HG02642 (cell line): Measurements from ENCODE around the gene CRADD.

Source experiments
- ATAC-seq: cut with Tn5 transposase; IDR thresholded peaks from one replicate; pipeline ENCODE4 v1.9.1; 2021; ENCODE audit warnings: mild to moderate bottlenecking; ENCODE audit not compliant: unreplicated experiment, poor library complexity

Gene CRADD

DNA sequence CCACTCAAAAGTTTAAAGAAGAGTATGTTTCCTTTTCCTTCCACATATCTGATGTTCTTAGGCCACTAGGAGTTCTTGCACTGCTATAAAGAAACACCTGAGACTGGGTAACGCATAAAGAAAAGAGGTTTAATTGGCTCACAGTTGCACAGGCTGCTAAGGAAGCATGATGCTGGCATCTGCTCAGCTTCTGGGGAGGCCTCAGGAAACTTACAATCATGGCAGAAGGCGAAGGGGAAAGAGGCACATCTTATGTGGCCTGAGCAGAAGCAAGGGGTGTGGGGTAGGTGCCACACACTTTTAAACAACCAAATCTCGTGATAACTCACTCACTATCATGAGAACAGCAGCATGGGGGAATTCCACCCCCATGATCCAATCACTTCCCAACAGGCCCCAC lies 7.7 kb upstream of the CRADD start:
- no peak for ATAC-seq

DNA sequence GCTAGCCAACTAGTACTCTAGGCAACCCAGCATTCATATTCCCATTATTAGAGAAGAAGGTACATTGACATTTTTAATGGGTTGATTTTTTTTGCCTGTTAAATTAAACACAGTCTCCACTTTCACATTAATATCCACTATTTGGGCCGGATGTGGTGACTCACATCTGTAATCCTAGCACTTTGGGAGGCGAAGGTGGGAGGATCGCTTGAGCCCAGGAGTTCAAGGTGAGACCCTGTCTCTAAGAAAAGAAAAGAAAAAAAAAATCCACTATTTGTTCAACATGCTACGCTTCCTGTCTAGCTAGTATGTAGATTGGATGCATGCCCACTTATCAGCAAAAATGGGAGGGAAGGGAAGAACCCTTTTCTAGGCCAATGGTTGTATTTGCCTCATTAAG lies 7.1 kb upstream of the CRADD start:
- ATAC-seq, result no peak

DNA sequence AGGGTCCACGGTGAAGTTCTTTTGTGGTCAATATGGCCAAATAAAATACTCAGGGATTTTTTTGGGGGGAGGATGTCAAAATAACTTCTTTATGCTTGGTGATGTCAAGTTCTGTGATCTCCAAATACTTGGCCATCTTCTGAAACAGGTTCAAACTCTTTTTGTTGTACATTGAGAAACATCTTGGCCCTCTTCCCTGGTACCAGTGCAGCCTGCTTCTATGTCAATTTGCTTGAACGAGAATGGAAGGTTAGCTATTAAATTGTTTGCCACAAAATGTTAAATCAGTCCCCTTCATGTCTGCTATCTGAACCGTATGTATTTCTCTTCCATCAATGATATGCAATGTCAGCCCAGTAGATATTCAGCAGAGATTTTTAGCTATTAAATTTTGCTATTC lies 6.1 kb upstream of the CRADD start:
- no peak for ATAC-seq

DNA sequence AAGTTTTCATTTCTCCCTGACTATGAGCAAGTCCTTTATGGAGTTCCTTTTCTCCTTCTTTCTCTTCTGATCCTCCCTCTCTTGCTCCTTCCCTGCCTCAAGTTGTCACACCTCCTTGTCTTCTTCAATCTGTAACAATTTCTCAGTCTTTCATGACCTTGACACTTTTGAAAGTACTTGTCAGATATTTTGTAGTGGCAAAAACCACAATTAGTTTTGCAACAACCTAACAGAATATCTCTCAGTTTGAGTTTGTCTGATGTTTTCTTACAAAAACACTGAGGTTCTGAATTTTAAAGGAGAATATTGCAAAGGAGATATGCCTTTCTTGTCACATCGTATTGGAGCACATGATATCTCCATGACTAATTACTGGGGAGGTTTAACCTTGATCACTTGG lies 4.1 kb upstream of the CRADD start:
- ATAC-seq, result no peak

DNA sequence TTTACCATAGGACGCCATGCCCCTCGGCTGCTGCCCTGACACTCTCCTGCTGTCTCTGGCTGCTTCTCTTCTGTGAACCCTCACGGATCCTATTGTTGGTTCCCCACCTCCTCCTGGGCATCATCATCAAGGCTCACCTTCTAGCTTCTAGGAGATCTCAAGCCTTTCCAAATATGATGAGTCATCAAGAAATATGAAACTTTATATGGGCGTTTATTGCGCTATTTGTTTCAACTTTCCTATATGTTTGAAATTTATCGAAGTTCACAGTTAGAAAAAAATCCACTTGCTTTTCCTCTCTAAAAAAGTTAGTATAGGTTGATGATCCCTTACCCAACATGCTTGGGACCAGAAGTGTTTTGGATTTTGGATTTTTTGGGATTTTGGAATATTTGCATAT lies 2.8 kb upstream of the CRADD start:
- ATAC-seq, result no peak

DNA sequence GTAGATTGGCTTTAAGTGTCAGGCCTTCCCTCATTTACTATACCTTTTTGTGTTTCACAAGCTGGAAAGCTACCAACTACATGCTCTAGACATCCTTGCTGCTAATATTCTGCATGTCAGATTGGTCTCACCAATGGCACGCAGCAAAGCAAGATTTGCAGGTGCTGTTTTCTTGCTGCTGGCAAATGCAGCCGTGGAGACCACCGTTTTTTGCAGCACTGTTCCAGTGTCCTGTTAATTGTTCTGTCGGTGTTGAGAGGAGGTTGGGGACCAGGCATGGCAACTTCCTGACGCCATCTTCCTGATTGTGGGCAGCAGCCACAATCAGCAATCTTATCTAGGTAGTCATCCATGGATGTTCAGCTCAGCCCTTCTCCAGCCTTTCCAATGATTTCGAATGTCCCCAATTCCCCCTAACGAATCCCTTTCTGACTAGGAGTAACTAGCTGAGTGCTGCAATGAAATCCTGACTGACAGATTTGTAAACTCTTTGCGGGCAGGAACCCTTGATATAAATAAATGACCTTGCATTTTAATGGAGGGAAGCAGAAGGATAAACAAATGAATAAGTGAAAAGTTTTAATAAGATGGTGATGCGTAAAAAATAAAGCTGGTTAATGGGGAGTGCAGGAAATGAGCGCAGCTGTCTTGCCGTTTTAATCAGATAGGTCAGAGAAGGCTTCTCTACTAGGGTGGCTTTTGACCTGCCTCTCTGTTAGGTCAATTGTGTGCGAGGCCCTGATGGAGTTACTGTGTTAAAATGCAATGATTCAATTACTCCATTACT lies 574 bp upstream of the CRADD start:
- ATAC-seq, result no peak

DNA sequence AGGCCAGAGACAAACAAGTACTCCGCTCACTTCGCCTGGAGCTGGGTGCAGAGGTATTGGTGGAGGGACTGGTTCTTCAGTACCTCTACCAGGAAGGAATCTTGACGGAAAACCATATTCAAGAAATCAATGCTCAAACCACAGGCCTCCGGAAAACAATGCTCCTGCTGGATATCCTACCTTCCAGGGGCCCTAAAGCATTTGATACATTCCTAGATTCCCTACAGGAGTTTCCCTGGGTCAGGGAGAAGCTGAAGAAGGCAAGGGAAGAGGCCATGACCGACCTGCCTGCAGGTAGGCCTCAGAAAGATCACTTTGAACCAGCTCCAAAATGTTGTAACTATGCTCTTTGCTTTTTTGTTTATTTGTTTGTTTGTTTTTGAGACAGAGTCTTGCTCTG lies 1.6 kb downstream of the CRADD start:
- no peak for ATAC-seq

DNA sequence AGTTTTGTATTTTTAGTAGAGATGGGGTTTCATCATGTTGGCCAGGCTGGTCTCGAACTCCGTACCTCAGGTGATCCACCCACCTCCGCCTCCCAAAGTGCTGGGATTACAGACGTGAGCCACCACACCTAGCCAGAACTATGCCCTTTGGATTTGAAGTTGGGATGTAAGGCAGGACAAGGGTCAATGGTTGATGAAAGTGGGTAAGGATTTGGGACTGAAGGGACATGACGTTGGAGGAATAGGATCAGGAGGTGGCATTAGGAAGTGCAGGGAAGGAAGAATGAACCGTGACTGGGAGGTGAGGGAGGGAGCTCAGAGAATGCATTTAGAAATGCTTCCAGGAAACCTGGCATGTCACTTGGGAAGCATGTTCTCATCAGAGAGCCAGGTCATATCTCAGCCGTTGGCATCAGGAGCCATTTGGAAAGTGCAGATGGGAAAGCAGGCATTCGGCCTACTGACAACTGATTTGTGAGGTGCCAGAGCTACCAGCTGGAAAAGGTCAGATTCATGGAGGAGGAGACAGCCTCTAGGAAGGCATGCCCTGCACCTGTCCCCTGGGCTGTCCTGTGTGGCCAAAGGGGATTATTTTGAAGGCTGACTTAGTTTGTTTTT lies 2.2 kb downstream of the CRADD start:
- no peak for ATAC-seq

DNA sequence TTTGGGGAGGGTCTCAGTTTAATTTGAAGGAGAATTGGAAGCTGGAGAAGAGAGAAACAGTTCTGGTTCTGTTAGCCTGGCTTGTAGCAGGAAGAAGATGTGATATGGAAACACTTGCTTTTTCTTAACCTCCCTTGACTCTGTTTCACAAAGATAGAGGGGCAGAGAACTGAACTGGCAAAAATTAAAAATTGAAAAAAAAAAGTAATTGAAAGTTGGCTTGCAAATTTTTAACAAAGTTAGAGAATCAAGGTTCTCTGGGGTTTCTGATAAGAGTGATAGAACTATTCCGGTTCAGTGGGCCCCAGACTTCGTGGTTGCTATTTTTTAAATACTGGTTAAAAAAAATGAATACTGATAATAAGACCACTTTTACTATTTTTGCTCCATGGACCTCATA lies 2.8 kb downstream of the CRADD start:
- ATAC-seq, result no peak

DNA sequence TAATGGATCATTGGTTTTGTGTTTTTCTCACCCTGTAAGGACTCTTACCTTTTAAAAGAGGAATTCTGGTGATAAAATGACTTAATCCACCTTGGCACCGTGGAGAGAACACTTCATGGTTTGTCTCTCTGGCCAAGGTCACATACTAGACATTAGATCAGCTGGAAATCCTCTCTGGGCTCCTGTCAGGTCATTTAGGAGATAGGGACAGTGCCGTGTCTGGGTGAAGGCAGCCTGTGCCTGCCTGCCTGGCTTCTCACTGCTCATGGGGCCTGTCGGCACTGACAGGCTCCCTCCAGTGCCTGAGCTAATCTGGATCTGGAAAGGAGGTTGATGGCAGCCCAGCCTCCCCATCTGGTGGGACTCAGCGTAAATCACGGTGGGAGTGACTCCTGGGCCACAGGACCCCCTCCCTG lies 5.7 kb downstream of the CRADD start:
- no peak for ATAC-seq

DNA sequence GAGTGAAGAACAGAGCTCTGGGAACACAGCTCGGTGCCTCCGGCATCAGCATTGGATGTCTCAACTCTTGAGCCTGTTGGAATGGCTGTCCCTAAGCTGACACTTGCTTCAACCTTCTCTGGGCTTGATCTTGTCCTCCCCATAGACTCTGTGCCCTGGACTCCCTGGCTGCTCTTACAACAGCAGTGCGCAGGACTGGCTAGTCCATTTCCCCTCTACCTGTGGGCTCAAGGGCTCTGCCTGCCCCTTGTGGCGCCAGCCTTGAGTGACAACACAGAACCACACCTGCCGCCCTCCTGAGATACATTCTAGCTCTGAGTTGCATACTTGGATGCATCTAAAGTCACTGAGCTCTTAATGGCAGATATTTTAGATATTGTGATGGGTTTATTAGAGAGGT lies 6.2 kb downstream of the CRADD start:
- no peak for ATAC-seq

DNA sequence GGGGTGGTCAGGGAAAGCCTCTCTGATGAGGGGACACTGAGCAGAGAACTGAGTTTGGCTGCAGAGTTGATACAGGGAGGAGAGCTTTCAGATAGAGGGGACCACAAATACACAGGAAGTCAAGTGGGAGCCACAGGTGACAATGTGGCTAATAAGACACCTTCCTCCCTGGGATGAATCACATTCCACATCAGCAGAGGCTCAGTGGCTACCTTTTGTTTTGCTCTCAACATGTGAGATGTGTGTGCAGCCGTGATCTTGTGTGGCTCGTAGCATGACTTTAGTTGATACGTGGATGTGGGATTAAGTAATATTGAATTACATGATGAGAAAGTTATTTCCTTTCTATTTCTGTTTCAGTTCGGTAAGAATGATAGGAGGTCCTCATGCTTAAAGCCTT lies 7.5 kb downstream of the CRADD start:
- no peak for ATAC-seq

DNA sequence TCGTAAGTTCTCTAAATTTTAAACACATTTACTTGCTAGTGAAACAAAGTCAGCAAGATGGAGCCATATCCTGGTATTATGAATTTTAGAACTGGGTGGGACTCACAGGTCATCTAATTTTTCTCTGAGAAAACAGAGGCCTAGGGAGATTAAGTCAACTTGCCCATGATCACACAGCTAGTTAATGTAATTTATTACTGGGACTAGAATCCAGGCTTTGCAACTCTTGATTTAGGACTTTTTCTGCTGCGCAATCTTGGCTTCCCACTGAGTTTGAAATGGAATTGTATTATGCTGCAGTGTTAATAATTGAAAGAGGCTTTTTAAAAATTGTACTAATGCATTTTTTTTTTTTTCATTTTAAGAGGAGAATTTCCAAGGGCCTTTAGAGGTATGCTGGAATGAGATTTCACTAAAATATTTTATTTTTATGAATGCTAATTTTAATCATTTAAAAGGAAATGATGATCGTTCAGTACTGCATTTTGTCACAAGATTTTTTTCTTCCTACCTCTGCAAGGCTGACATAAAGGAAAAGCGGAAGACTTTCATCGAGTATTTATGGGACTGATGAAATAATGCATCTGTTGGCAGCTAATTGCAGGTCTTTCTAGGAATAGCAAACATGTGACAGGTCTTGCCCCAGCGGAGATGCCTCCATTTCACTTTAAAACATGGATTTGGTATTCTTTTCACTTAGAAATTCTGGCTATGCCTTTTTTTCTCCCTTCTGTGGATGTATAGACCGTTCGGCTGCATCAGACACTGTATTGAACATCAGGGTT lies 9.6 kb downstream of the CRADD start:
- no peak for ATAC-seq

DNA sequence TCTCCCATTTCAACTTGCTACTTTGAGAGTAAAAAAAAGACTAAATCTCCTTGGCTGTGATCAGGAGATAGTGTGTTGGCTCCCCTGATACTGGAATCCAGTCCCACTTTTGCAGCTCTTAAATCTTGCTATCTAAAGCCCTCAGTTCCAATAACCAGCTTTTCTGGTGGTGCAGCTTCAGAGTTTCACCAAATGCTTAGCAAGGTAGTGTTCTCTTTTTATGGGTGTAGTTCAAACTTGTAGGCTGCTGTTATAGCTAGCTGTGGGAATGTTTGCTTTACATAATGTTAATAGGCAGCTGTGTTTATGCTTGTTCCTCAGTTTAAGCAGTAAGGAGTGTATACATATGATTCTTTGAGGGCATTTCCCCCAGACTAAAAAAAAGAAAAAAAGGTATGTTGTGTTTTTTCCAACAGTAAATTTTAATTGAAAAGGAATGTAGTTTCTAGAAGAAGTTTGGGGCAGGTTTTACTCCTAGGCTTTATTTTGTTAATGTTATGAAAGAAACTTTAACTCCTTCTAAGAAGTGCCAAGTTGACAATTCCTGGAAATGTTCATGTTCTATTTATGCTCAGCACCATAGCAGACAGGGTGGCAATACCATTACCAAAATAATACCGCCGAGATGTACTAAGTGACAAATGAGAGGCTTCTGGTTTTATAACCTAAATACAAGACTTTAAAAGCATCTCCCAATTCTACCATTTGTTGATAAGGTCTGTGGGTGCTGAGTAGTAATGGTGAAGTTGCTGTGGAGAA lies 12.1 kb downstream of the CRADD start:
- no peak for ATAC-seq

DNA sequence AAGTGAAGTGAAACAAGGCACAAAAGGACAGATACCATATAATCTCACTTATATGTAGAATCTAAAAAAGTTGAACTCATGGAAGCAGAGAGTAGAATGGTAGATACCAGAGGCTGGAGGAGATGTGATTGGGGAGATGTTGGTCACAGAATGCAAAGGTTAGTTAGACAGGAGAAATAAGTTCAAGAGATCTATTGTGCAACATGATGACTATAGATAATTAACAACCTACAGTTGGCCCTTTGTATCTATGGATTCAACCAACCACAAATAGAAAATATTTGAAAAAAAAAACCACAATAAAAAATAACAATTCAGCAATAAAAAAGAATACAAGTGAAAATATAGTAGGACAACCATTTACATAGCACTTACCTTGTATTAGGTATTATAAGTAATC lies 19.3 kb downstream of the CRADD start:
- no peak for ATAC-seq

DNA sequence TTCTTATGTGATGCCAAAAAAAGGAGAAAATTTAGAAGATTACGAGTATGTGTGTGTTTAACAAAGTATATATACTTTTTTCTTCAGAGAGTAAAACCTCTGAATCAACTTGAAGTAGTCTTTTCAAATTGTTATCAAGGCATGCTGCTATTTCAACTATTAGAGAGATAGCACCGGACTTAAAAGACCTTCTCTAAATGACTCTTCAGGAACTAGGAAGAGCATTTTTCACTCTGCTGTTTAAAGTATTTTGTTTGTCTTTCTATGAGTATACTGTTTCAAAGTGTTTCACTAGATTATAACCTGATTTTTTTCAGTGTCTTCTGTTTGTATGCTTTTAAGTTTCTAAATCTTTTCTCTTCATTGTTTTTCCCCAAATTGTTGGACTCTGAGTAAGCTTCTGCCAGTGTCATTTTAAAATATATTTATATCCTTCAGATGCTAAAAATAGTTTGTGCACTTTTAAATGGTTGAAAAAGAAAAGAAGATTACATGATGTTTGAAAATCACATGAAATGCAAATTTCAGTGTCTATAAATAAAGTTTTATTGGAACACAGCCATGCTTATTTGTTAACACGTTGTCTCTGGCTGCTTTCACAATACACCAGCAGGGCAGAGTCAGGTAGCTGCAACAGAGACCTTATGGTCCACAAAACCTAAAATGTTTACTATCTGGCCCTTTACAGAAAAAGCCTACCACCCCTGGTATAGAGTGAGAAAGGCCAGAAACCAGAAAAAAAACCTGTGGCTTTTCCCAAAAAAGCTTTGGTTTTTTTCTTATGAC lies 21.3 kb downstream of the CRADD start:
- ATAC-seq, result no peak

DNA sequence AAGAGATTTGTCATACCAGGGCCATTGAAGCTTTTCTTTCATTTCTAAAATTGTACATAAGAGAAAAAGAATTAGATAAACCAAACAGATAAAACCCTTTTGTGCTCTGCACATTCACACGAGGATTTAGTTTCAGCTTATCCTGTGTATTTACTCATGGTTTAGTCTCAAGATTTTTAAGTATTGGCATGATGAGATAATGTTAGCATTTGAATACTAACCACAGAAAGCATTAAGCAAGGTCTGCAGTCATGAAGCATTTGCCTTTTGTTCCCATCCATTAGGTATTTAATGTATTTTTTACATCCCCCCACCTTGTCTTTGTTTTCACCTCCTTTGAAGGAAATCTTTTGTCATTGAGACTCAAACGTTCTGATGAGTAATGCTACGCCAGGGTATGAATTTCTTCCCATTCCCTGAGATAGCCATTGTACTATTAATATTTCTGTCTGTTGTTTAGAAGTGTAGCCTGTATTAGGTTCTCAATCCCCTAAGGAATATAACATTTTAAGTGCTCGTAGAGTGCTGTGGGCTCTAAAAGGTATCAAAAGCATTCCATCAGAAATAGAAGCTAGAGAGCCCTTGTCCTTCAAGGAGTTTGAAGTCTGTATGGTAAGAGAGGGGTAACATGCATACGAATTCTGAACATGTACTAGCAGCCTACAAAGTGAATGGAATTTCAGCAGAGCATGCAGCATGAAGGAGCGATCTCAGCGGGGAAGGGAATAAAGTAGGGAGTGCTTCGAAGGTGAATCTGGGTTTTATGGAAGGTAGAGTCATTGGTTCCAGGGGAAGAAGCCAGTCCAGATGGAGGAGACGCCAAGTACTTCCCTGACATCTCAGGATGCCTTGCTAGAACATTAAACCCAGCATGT lies 22.3 kb downstream of the CRADD start:
- no peak for ATAC-seq

DNA sequence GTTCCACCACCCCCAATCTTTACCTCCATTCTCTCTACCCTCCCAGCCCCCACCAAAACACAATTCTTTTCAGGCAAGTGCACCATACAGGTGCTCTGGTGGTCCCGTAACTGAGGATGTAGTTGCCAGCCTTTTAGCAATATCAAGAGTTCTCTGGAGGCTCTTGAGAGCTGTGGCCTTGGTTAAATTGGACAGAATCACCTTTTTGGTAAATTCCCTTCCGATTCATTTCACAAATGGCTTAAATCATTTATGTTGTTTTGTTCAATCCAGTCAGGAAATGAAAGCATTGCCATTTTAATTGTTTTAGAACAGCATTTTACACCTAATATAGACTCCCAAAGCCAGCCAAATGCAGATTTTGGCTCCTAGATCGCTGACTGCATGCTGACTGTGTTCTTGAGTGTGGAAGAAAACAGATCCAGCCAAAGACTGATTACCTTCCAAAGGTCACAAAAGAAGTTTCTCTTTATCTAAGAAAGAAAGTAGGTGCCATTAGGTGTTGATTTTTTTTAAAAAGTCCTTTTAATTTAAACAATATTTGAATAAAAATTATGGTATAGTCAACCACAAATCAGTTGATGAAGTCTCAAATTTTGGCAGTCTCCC lies 25.6 kb downstream of the CRADD start:
- no peak for ATAC-seq

DNA sequence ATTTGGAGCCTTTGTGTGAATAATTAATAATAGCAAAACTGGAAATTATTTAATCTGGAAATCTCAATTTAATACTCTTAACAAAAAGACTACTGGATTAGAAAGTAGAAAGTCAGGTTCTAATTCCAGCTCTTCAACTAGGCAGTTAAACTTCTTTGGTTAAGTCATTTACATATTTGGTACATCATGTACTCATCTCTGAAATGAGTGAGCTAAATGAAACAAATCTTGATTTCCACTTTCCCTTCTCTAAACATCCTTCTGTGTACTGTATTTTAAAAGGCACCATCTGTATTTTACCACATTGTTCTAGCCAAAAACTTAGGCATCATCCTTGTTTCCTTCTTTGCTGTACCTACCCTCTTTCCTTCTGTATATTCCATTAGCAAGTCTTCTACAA lies 26.9 kb downstream of the CRADD start:
- no peak for ATAC-seq
